HCT116 (cell line): Measurements from ENCODE around the gene LAMC3.

ENCODE experiments used
- CBX3 ChIP-seq: IDR thresholded peaks from 2 replicates; pipeline ENCODE4 v1.6.1; 2012; ENCODE audit warnings: low read depth
- CTCF ChIP-seq, 3 experiments: fragments of 200-600 bp in 1 of 3; sonication (generic) in 1 of 3; IDR thresholded peaks in 2 of 3; conservative IDR thresholded peaks in 1 of 3; 2 replicates each; pipeline ENCODE4 v1.5.1; 2012 to 2017; ENCODE audit warnings: low read depth in 2 of 3, low read length in 2 of 3, antibody characterized with exemption in 1 of 3, borderline replicate concordance in 1 of 3, control low read depth in 1 of 3, mild to moderate bottlenecking in 1 of 3, mixed read lengths in 1 of 3, mixed run types in 1 of 3, moderate library complexity in 1 of 3; ENCODE audit not compliant: insufficient read depth in 1 of 3
- EZH2 ChIP-seq: fragments of 200-600 bp; sonication (generic); IDR thresholded peaks from 2 replicates; pipeline ENCODE4 v1.6.1; 2017; ENCODE audit warnings: antibody characterized with exemption, mixed run types
- POLR2A ChIP-seq: IDR thresholded peaks from 2 replicates; pipeline ENCODE4 v1.7.0; 2011; ENCODE audit warnings: borderline replicate concordance; ENCODE audit not compliant: insufficient read depth, insufficient read length; ENCODE audit errors: extremely low read depth
- POLR2AphosphoS5 ChIP-seq: IDR thresholded peaks from 2 replicates; pipeline ENCODE4 v1.6.1; 2011; ENCODE audit warnings: mild to moderate bottlenecking, low read depth, low read length, moderate library complexity
- SIN3A ChIP-seq: IDR thresholded peaks from 2 replicates; pipeline ENCODE4 v1.6.1; 2012; ENCODE audit warnings: low read depth
- TCF7L2 ChIP-seq: IDR thresholded peaks from 2 replicates; pipeline ENCODE4 v1.7.0; 2011; ENCODE audit warnings: borderline replicate concordance, inconsistent platforms; ENCODE audit not compliant: insufficient read depth, insufficient read length; ENCODE audit errors: extremely low read depth
- TF ChIP-seq, protein P1 (sequence below): IDR thresholded peaks from 2 replicates; pipeline ENCODE4 v1.6.1; 2012
- TF ChIP-seq, protein P2 (sequence below): IDR thresholded peaks from 2 replicates; pipeline ENCODE4 v1.6.1; 2012

GRCh38 chr9:131048820-131049219, 39.8 kb downstream of the LAMC3 start:
- TF ChIP-seq POLR2A (no peak), EZH2 (no peak), CTCF (IDR thresholded peaks at IDR 0.05 in 2 of 3, conservative IDR thresholded peaks at IDR 0.05 in 1 of 3; ENCODE audit: borderline replicate concordance in 1 of 3, insufficient read depth in 1 of 3, low read depth in 2 of 3, low read length in 2 of 3) (no peak), CBX3 (no peak), SIN3A (no peak), POLR2AphosphoS5 (no peak), TCF7L2 (no peak)
- TF ChIP-seq, protein P1, sequence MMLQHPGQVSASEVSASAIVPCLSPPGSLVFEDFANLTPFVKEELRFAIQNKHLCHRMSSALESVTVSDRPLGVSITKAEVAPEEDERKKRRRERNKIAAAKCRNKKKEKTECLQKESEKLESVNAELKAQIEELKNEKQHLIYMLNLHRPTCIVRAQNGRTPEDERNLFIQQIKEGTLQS, result no peak
- TF ChIP-seq, protein P2, sequence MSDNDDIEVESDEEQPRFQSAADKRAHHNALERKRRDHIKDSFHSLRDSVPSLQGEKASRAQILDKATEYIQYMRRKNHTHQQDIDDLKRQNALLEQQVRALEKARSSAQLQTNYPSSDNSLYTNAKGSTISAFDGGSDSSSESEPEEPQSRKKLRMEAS, result no peak
